ENCODE data around the gene AGAP1.

AGAP1 gene

GRCh38 chr2:235955664-235956063 is 461.8 kb downstream of the AGAP1 start:
- Histone ChIP-seq H3K9me3 (ENCODE audit: control insufficient read depth, insufficient read depth, low read length) (no peaks in the 10 kb centered on the region), H3K27ac (ENCODE audit: low read depth, low read length) (no peak overlapping the region), H3K36me3 (ENCODE audit: control insufficient read depth, low read length) (no peaks in the 10 kb centered on the region), H3K4me3 (ENCODE audit: low read length) (no peak overlapping the region), H3K4me1 (ENCODE audit: control insufficient read depth, low read length) (no peaks in the 10 kb centered on the region), H3K9me2 (replicated peaks; ENCODE audit: control insufficient read depth, low read length) (no peaks in the 10 kb centered on the region), H3K4me2 (ENCODE audit: low read length) (no peak overlapping the region), H3F3A (ENCODE audit: control insufficient read depth, insufficient read depth) (no peaks in the 10 kb centered on the region), H4K20me1 (ENCODE audit: control insufficient read depth, insufficient read depth, low read depth, low read length) (no peaks in the 10 kb centered on the region), H3K79me2 (ENCODE audit: control insufficient read depth, low read length) (no peaks in the 10 kb centered on the region), H3K27me3 (ENCODE audit: control insufficient read depth, low read length) (no peaks in the 10 kb centered on the region)
- TF ChIP-seq EZH2phosphoT487 (IDR thresholded peaks at IDR 0.05; ENCODE audit: borderline replicate concordance, low read length) = no peak
- no peak for TF ChIP-seq CTCF (IDR thresholded peaks at IDR 0.05; ENCODE audit: low read depth, low read length, poor library complexity, severe bottlenecking)

- Histone ChIP-seq H3K4me2 (ENCODE audit: low read length) (no peak overlapping the region), H3K9me2 (replicated peaks; ENCODE audit: control insufficient read depth, low read length) (no peaks in the 10 kb centered on the region), H3K4me3 (ENCODE audit: low read length) (no peak overlapping the region), H3K9me3 (ENCODE audit: control insufficient read depth, insufficient read depth, low read length) (no peaks in the 10 kb centered on the region), H3K27me3 (ENCODE audit: control insufficient read depth, low read length) (no peaks in the 10 kb centered on the region), H3K79me2 (ENCODE audit: control insufficient read depth, low read length) (no peaks in the 10 kb centered on the region), H3F3A (ENCODE audit: control insufficient read depth, insufficient read depth) (no peaks in the 10 kb centered on the region), H3K27ac (ENCODE audit: low read depth, low read length) (no peak overlapping the region), H4K20me1 (ENCODE audit: control insufficient read depth, insufficient read depth, low read depth, low read length) (no peaks in the 10 kb centered on the region), H3K4me1 (ENCODE audit: control insufficient read depth, low read length) (no peaks in the 10 kb centered on the region), H3K36me3 (ENCODE audit: control insufficient read depth, low read length) (no peaks in the 10 kb centered on the region)
- TF ChIP-seq CTCF (IDR thresholded peaks at IDR 0.05; ENCODE audit: low read depth, low read length, poor library complexity, severe bottlenecking) (no peak), EZH2phosphoT487 (IDR thresholded peaks at IDR 0.05; ENCODE audit: borderline replicate concordance, low read length) (no peak)
Observed at GRCh38 chr2:235956281-235956970, 462.6 kb downstream of the AGAP1 start.

- Histone ChIP-seq H3K4me3 (ENCODE audit: low read length) (no peak overlapping the region), H3K4me1 (ENCODE audit: control insufficient read depth, low read length) (no peaks in the 10 kb centered on the region), H3K27ac (ENCODE audit: low read depth, low read length) (no peak overlapping the region)
Observed at GRCh38 chr2:235957251-235957650, 463.4 kb downstream of the AGAP1 start.

More at GRCh38 chr2:235957251-235957650, 463.4 kb downstream of the AGAP1 start:
- TF ChIP-seq CTCF (IDR thresholded peaks at IDR 0.05; ENCODE audit: low read depth, low read length, poor library complexity, severe bottlenecking) (no peak), EZH2phosphoT487 (IDR thresholded peaks at IDR 0.05; ENCODE audit: borderline replicate concordance, low read length) (no peak)
- no peaks in the 10 kb centered on the region for H3F3A ChIP-seq (ENCODE audit: control insufficient read depth, insufficient read depth)
- no peaks in the 10 kb centered on the region for H3K79me2 ChIP-seq (ENCODE audit: control insufficient read depth, low read length)
- no peak overlapping the region for H3K4me2 ChIP-seq (ENCODE audit: low read length)
- no peaks in the 10 kb centered on the region for H3K9me2 ChIP-seq (replicated peaks; ENCODE audit: control insufficient read depth, low read length)
- no peaks in the 10 kb centered on the region for H4K20me1 ChIP-seq (ENCODE audit: control insufficient read depth, insufficient read depth, low read depth, low read length)
- no peaks in the 10 kb centered on the region for H3K27me3 ChIP-seq (ENCODE audit: control insufficient read depth, low read length)
- H3K9me3 ChIP-seq (ENCODE audit: control insufficient read depth, insufficient read depth, low read length) = no peaks in the 10 kb centered on the region
- H3K36me3 ChIP-seq (ENCODE audit: control insufficient read depth, low read length) = no peaks in the 10 kb centered on the region

Data from DOHH2 (cell line).